HFFc6 (cell line): ENCODE measurements around the gene OSBPL7. TPM values are rescaled to one million over a fixed set of nuclear protein-coding genes. Genes with fewer than 3 reads are reported as not detected.

Experiments
- DNase-seq: peaks from one replicate; pipeline ENCODE4 v3.0.0-alpha.2; 2018
- H3K27ac Mint-ChIP-seq: 2 replicates; pipeline ENCODE4 v1.8.0; 2020; ENCODE audit warnings: mild to moderate bottlenecking, mixed read lengths
- H3K27me3 Mint-ChIP-seq: 2 replicates; pipeline ENCODE4 v1.8.0; 2021; ENCODE audit warnings: mild to moderate bottlenecking, moderate library complexity, mixed read lengths; ENCODE audit not compliant: insufficient read depth
- H3K36me3 Mint-ChIP-seq: 2 replicates; pipeline ENCODE4 v1.8.0; 2021; ENCODE audit warnings: low read depth, mixed read lengths
- H3K4me1 Mint-ChIP-seq: 2 replicates; pipeline ENCODE4 v1.8.0; 2020; ENCODE audit warnings: low read depth, mixed read lengths
- H3K4me3 Mint-ChIP-seq: 2 replicates; pipeline ENCODE4 v1.8.0; 2020; ENCODE audit warnings: mild to moderate bottlenecking, moderate library complexity, mixed read lengths
- H3K9me3 Mint-ChIP-seq: 2 replicates; pipeline ENCODE4 v1.8.0; 2020; ENCODE audit warnings: mild to moderate bottlenecking, mixed read lengths
- CTCF ChIP-seq: fragments of 200-600 bp; sonication (generic); IDR thresholded peaks from 2 replicates; pipeline ENCODE4 v1.5.0; 2021; ENCODE audit warnings: antibody characterized with exemption, mild to moderate bottlenecking
- total RNA-seq, 6 experiments: library from RNA; stranded (reverse); fragmentation: NEBNext Ultra II Directional; extraction: Animal tissue kit (Norgen Biotek cat#: 25700); gene quantifications; 2 replicates in 1 of 6; 3 replicates in 5 of 6; pipeline ENCODE4 v1.2.3, GENCODE V29; 2021

OSBPL7 gene
- total RNA-seq, 6 experiments from 2014 or later: 7.0 to 10.7 (median 9.2) TPM

- no peak overlapping the region for H3K27ac Mint-ChIP-seq
- peaks cover 16% of the 10 kb centered on the region for H3K27me3 Mint-ChIP-seq
- peaks cover 12% of the 10 kb centered on the region for H3K36me3 Mint-ChIP-seq
- no peak for DNase-seq
- H3K9me3 Mint-ChIP-seq: no peaks in the 10 kb centered on the region
- peaks cover 16% of the 10 kb centered on the region for H3K4me1 Mint-ChIP-seq
- H3K4me3 Mint-ChIP-seq: no peak overlapping the region
- TF ChIP-seq CTCF: no peak
Observed at GRCh38 chr17:47806913-47807255, 14.7 kb downstream of the OSBPL7 start.

DNA sequence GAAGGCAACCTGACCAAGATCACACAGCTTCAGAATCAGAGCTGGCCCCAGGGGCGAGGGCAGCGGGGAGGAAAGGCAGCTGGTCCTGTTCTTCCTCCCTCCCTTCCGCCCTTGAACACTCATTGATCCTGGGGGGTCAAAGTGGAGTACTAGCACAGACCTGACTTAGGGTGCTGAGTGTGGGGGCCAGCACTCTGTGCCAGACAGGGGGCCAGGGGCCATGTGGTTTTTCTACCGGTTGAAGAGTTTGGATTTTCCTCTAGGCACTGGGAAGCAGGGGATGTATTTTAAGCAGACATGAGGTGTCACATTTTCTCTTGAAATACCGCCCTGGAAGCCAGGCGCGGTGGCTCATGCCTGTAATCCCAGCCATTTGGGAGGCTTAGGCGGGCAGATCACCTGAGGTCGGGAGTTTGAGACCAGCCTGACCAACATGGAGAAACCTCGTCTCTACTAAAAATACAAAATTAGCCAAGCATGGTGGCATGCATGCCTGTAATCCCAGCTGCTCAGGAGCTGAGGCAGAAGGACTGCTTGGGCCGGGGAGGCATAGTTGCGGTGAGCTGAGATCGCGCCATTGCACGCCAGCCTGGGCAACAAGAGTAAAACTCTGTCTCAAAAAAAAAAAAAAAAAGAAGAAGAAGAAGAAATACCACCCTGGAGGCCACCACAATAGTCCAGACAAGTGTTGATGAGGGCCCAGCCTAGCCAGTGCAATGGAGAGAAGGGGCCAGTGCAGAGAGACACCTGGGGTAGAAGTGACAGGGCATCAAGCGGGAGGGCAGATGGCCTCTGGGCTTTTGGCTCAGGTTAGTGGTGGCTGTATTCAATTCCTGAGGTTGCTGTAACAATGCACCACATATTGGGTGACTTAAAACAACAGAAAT, 15.3 kb downstream of the OSBPL7 start:
- no peak for TF ChIP-seq CTCF
- no peak for DNase-seq
- Mint-ChIP-seq H3K9me3 (no peaks in the 10 kb centered on the region), H3K36me3 (peaks cover 12% of the 10 kb centered on the region), H3K4me1 (peaks cover 16% of the 10 kb centered on the region), H3K27ac (no peak overlapping the region), H3K4me3 (no peak overlapping the region), H3K27me3 (peaks cover 17% of the 10 kb centered on the region)

DNA sequence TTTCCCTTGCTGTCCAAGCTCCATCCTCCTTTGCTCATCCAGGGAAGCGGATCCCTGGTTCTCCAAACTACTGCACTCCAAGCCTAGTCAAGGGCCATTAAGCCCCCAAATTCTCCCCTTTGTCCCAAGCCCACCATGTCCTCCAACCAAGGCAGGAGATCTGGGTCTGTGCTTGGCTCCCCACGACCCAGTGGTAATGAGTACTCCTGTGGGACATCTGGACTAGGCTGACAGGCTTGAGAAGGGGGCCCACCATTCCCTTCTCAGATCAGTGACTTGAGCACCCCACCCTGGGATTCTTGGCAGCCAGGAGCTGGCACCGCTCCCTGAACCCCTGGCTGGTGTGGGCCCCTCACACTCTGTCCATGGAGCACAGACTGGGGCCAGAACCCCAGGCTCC, 17.1 kb downstream of the OSBPL7 start:
- DNase-seq: no peak
- no peaks in the 10 kb centered on the region for H3K9me3 Mint-ChIP-seq
- H3K4me1 Mint-ChIP-seq: no peaks in the 10 kb centered on the region
- no peak for TF ChIP-seq CTCF
- H3K27ac Mint-ChIP-seq: no peak overlapping the region
- H3K27me3 Mint-ChIP-seq: peaks cover 16% of the 10 kb centered on the region
- peaks cover 12% of the 10 kb centered on the region for H3K36me3 Mint-ChIP-seq
- no peak overlapping the region for H3K4me3 Mint-ChIP-seq

DNA sequence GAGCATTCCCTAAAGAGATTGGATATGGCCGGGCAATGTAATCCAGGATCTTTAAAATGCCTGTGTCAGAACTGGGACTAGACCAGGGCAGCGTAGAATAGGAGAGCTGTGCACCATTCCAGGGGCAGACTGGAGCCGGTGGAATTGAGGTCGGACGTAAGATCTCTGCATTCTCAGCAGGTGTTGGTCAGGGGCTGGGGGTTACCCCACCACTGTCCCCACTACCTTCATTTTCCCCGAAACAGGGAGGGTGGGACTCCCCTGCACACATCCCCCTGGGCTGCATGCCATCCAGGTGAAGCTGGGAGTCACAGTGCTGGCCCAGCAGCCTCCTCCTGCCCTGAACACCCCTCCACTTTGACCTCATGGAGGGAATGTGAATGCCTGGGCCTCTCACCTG, 17.8 kb downstream of the OSBPL7 start:
- H3K27ac Mint-ChIP-seq: no peak overlapping the region
- H3K36me3 Mint-ChIP-seq: peaks cover 12% of the 10 kb centered on the region
- no peaks in the 10 kb centered on the region for H3K9me3 Mint-ChIP-seq
- peaks cover 16% of the 10 kb centered on the region for H3K27me3 Mint-ChIP-seq
- H3K4me3 Mint-ChIP-seq: no peak overlapping the region
- no peaks in the 10 kb centered on the region for H3K4me1 Mint-ChIP-seq
- DNase-seq: no peak
- no peak for TF ChIP-seq CTCF

DNA sequence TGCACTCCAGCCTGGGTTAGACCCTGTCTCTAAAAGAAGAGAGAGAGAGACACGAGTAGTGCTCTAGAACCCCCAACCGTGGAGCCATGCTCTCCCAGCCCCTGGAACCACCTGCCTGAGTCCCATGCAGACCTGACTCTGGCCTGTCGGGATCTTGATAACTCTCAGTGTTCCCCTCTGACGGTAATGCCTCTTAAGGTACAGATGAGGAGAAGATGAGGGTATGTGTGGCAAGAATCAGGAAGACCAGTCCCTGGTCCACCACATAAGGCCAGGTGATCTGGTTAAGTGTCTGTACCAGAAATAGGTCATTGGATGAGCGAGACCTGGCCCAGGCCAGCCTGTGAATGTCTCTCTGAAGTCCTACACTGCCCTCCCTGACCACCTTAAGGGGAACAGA, 18.4 kb downstream of the OSBPL7 start:
- no peak overlapping the region for H3K27ac Mint-ChIP-seq
- no peaks in the 10 kb centered on the region for H3K9me3 Mint-ChIP-seq
- H3K36me3 Mint-ChIP-seq: peaks cover 12% of the 10 kb centered on the region
- DNase-seq: no peak
- H3K4me3 Mint-ChIP-seq: no peak overlapping the region
- no peaks in the 10 kb centered on the region for H3K4me1 Mint-ChIP-seq
- no peak for TF ChIP-seq CTCF
- H3K27me3 Mint-ChIP-seq: peaks cover 16% of the 10 kb centered on the region
